NCI-H1048 (cell line): ENCODE data around the gene FREY1.

Experiments
- DNase-seq: peaks from one replicate; lab custom pipeline; 2025; lab: John Stamatoyannopoulos, UW

FREY1 gene

DNA sequence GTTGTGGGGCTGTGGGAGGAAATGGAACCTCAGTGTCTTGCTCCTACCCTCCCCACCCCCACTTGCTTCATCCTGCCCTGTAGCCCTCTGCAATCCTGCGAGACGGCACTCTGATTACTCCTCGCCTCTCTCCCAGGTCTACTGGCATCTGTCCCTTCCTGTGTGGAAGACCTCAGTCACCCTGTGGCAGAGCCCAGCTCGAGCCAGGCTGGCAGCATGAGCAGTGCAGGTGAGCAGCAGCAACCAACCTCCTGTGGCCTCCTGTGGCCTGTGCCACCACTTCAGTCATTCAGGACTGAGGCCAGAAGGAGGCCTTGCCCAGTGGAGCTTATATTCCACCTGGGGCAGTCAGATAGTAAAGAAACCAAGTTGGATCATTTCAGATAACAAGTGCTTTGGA, 36.4 kb downstream of the FREY1 start:
- DNase-seq, result no peak

GRCh38 chr11:45869551-45869950, 37.5 kb downstream of the FREY1 start:
- no peak for DNase-seq

- no peak for DNase-seq
These were observed 43.0 kb downstream of the FREY1 start for GRCh38 chr11:45864041-45864440.

GRCh38 chr11:45860764-45861510, 46.1 kb downstream of the FREY1 start:
- DNase-seq, result no peak

DNA sequence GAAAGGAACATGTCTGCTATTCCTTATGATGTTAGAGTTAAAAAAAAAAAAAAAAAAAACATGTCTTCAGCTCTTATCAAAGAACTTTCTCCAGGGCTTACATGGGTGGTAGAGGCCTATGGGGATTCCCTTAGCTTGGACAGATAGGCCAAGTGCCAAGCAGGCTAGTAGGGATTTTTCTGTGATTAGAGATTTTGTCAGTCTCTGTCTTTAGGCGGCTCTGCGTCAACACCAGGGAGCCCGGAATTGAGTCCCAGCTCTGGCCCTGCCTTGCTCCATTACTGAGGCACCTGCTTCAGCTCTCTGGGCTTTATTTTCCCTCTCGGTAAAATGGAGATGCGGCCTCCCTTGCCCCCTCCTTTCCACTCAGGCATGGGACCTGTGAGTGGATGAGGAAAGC, 46.7 kb downstream of the FREY1 start:
- DNase-seq, result no peak

DNA sequence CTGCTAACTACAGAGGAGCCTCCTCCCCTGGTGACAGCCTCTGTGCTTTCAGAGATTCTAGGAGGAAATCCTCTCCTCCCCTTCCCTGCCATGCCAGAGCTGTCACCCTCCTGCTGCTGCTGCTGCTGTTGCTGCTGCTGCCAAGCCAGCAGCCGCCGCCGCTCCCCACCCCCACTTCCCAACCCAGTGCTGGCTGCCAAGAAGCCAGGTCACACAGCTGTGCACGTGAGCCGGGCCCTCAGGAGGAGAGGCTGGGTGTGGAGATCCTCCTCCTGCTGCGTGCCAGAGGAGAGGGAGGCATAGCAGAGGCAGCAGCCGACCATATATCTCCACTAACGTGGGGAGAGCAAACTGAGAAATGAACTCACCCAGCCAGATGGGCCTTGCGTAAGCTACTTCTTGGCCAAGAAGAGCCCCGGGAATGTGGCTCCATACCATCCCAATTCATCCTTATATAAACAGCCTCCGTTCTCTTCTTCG, 47.4 kb downstream of the FREY1 start:
- no peak for DNase-seq

- DNase-seq, result no peak
These were observed 48.2 kb downstream of the FREY1 start for GRCh38 chr11:45858751-45859398.

GRCh38 chr11:45857961-45858474, 49.1 kb downstream of the FREY1 start:
- no peak for DNase-seq
